ENCODE results near the gene TFAM.
"Not testable (repeated sequence)": the region's sequence is repeated elsewhere in the genome, so short reads cannot be mapped to it uniquely, and the experiment has no call there.

TFAM gene

DNA sequence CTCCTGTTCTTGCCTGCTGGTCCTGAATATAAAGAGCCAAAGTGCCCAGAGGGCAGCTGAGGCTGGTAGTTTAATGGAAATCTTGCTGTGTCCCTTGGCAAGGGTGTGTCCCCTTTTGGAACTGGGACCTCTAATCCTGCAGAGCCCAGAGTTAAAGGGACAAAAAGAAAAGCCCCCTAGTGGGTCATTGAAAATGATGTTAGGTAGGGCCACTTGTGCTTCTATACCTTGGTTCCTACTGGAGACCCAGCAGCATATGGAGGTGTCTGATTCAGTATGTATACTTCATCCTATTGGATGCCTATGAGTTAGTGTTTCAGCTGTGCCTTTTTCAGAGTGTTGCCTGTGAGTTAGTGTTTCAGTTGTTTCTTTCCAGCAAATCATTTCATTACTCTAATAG, 30.5 kb downstream of the TFAM start:
- no peaks in the 10 kb centered on the region for H3K27me3 ChIP-seq (ENCODE audit: control insufficient read depth, insufficient read depth, low read length)
- no peak overlapping the region for H3K27ac ChIP-seq (ENCODE audit: low read depth, low read length)
- H3K4me3 ChIP-seq (ENCODE audit: low read length), result no peak overlapping the region
- H3K9ac ChIP-seq (ENCODE audit: low read length), result no peak overlapping the region
- no peaks in the 10 kb centered on the region for H3K36me3 ChIP-seq (ENCODE audit: control insufficient read depth, insufficient read depth, low read length)
- H3K4me1 ChIP-seq (ENCODE audit: control insufficient read depth, insufficient read depth, low read length), result no peaks in the 10 kb centered on the region

DNA sequence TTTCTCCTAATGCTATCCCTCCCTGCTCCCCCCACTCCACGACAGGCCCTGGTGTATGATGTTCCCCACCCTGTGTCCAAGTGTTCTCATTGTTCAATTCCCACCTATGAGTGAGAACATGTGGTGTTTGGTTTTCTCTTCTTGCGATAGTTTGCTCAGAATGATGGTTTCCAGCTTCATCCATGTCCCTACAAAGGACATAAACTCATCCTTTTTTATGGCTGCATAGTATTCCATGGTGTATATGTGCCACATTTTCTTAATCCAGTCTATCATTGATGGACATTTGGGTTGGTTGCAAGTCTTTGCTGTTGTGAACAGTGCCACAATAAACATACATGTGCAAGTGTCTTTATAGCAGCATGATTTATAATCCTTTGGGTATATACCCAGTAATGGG, 32.7 kb downstream of the TFAM start:
- H3K27me3 ChIP-seq (ENCODE audit: control insufficient read depth, insufficient read depth, low read length); H3K4me3 ChIP-seq (ENCODE audit: low read length); H3K36me3 ChIP-seq (ENCODE audit: control insufficient read depth, insufficient read depth, low read length); H3K9ac ChIP-seq (ENCODE audit: low read length); H3K27ac ChIP-seq (ENCODE audit: low read depth, low read length); H3K4me1 ChIP-seq (ENCODE audit: control insufficient read depth, insufficient read depth, low read length): not testable (repeated sequence)

DNA sequence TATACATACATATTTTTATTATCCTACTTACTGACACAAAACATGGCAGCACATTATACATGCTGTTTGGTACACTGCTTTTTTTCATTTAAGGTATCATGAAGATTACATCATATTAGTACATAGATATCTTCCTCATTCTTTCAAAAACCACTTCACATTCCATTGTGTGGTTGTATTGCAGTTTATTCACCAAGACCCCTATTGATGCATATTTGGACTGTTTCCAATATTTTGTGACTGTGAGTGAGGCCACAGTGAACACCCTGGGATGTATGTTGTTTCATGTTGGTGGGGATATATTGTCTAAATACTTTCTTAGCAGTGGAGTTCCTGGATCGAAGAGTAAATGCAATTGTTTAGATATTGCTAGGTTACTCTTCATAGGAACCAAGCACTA, 39.0 kb downstream of the TFAM start:
- no peaks in the 10 kb centered on the region for H3K36me3 ChIP-seq (ENCODE audit: control insufficient read depth, insufficient read depth, low read length)

DNA sequence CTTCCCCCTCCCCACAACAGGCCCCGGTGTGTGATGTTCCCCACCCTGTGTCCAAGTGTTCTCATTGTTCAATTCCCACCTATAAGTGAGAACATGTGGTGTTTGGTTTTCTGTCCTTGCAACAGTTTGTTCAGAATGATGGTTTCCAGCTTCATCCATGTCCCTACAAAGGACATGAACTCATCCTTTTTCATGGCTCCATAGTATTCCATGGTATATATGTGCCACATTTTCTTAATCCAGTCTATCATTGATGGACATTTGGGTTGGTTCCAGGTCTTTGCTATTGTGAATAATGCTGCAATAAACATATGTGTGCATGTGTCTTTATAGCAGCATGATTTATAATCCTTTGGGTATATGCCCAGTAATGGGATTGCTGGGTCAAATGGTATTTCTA, 43.2 kb downstream of the TFAM start:
- not testable (repeated sequence) for H3K36me3 ChIP-seq (ENCODE audit: control insufficient read depth, insufficient read depth, low read length); H3K9ac ChIP-seq (ENCODE audit: low read length); H3K4me1 ChIP-seq (ENCODE audit: control insufficient read depth, insufficient read depth, low read length); H3K4me3 ChIP-seq (ENCODE audit: low read length); H3K27ac ChIP-seq (ENCODE audit: low read depth, low read length); H3K27me3 ChIP-seq (ENCODE audit: control insufficient read depth, insufficient read depth, low read length)

More for the DNA sequence above, 39.0 kb downstream of the TFAM start:
- Histone ChIP-seq H3K27me3 (ENCODE audit: control insufficient read depth, insufficient read depth, low read length) (no peaks in the 10 kb centered on the region), H3K9ac (ENCODE audit: low read length) (no peak overlapping the region), H3K27ac (ENCODE audit: low read depth, low read length) (no peak overlapping the region), H3K4me3 (ENCODE audit: low read length) (no peak overlapping the region), H3K4me1 (ENCODE audit: control insufficient read depth, insufficient read depth, low read length) (no peaks in the 10 kb centered on the region)

DNA sequence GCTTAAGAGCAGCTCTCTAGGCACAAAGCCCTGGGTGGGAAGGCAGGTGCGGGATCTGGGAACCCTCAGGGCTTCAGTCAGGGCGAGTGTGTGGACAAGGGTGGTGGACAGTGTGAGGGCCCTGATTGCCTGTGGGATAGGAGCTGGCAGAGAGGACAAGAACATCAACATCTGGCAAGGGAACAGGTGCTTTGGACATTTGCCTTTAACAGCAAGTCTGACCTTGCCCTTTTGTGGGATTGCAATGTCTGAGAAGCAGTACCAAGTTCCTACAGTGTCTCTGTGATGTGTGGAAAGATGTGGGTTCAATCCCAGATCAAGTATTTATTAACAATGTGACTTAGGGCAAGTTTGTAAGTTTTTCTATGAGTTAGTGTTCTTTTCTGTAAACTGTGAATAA, 46.7 kb downstream of the TFAM start:
- Histone ChIP-seq H3K27ac (ENCODE audit: low read depth, low read length) (no peak overlapping the region), H3K4me1 (ENCODE audit: control insufficient read depth, insufficient read depth, low read length) (no peaks in the 10 kb centered on the region), H3K36me3 (ENCODE audit: control insufficient read depth, insufficient read depth, low read length) (no peaks in the 10 kb centered on the region), H3K27me3 (ENCODE audit: control insufficient read depth, insufficient read depth, low read length) (no peaks in the 10 kb centered on the region), H3K4me3 (ENCODE audit: low read length) (no peak overlapping the region), H3K9ac (ENCODE audit: low read length) (no peak overlapping the region)

DNA sequence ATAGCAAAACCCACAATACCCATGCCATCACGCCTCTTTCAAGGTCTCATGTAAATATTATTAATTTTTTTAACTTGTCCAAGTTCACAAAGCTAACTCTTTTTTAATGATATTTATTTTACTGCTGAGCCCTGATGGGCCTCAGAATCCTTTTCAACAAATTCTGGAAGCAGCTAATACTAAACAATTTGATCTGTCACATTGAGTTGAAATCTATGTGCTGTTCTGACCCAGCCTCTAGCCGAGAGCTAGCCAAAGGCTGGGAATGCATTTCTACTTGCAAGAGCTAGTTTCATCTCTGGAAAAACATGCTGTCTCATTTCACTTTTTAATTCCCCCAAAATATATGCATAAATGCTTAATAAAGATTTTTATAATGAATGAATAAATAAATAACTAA, 47.9 kb downstream of the TFAM start:
- H3K4me3 ChIP-seq (ENCODE audit: low read length), result no peak overlapping the region
- H3K36me3 ChIP-seq (ENCODE audit: control insufficient read depth, insufficient read depth, low read length), result no peaks in the 10 kb centered on the region
- no peak overlapping the region for H3K27ac ChIP-seq (ENCODE audit: low read depth, low read length)
- H3K27me3 ChIP-seq (ENCODE audit: control insufficient read depth, insufficient read depth, low read length), result no peaks in the 10 kb centered on the region
- no peaks in the 10 kb centered on the region for H3K4me1 ChIP-seq (ENCODE audit: control insufficient read depth, insufficient read depth, low read length)
- H3K9ac ChIP-seq (ENCODE audit: low read length), result no peak overlapping the region

DNA sequence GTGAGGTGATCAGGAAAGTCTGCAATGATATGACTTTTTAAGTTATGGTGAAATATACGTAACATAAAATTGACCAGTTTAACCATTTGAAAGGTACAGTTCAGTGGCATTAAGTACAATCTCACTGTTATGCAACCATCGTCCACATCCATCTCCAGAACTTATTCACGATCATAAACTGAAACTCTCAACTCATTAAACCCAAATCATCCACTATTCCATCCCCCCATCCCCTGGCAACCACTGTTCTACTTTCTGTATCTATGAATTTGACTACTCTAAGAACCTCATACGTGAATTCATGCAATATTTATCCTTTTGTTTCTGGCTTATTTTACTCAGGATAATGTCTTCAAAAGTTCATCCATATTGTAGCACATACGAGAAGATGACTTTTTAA, 48.4 kb downstream of the TFAM start:
- no peak overlapping the region for H3K4me3 ChIP-seq (ENCODE audit: low read length)
- no peak overlapping the region for H3K27ac ChIP-seq (ENCODE audit: low read depth, low read length)
- H3K36me3 ChIP-seq (ENCODE audit: control insufficient read depth, insufficient read depth, low read length), result no peaks in the 10 kb centered on the region
- H3K4me1 ChIP-seq (ENCODE audit: control insufficient read depth, insufficient read depth, low read length), result no peaks in the 10 kb centered on the region
- H3K9ac ChIP-seq (ENCODE audit: low read length), result no peak overlapping the region
- H3K27me3 ChIP-seq (ENCODE audit: control insufficient read depth, insufficient read depth, low read length), result no peaks in the 10 kb centered on the region

DNA sequence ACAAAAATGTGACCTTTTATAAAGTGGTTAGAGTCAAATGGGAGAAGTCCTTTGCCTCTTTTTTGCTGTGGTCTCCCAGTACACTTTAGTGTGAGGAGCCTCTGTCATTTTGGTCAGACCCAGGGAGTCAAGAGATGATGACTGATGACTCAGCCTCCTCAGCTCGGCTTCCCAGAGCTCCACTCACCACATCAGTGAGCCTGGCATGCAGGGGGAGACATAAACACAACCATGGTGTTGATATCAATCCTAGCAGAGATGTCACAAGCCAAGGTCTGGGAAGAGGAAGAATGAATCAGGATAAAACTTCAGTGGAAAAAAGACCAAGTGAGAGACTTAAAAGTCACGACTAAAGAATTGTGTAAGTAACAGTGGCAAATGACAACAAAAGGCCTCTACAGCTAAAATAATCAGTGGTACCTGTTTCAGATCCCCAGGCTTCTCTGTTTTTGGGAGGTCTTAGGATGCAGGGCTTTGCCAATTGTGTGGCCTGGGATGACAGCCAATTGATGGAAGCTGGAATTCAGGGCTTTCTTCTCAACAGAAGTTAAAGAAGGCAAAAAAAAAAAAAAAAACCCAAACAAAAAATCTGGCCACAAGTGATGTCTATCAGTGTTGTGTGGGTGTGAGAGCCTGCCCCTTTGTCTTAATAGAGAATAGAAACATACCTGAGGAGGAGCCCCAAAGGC, 50.2 kb downstream of the TFAM start:
- Histone ChIP-seq H3K4me1 (ENCODE audit: control insufficient read depth, insufficient read depth, low read length) (no peaks in the 10 kb centered on the region), H3K27ac (ENCODE audit: low read depth, low read length) (no peak overlapping the region), H3K36me3 (ENCODE audit: control insufficient read depth, insufficient read depth, low read length) (no peaks in the 10 kb centered on the region), H3K27me3 (ENCODE audit: control insufficient read depth, insufficient read depth, low read length) (no peaks in the 10 kb centered on the region), H3K4me3 (ENCODE audit: low read length) (no peak overlapping the region), H3K9ac (ENCODE audit: low read length) (no peak overlapping the region)

DNA sequence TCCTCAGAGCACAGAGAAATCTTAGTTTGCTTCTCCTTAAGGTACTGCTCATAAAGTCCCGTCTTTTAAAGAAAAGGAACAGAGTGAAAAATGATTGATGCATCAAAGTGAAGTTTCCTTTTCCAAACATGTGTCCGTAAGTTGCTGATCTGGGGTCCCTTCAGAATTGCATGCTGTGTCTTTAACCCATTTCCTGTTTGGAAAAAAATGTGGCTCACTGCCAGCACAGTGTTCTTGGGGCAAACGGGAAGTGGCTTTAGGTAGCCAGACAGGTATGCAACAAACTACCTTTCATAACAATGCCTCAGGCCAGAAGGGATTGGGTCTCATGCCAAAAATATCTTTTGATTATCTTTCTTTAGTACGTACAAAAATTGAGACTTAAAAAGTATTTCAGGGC, 50.9 kb downstream of the TFAM start:
- no peaks in the 10 kb centered on the region for H3K4me1 ChIP-seq (ENCODE audit: control insufficient read depth, insufficient read depth, low read length)
- H3K27ac ChIP-seq (ENCODE audit: low read depth, low read length), result no peak overlapping the region
- no peaks in the 10 kb centered on the region for H3K27me3 ChIP-seq (ENCODE audit: control insufficient read depth, insufficient read depth, low read length)
- no peak overlapping the region for H3K9ac ChIP-seq (ENCODE audit: low read length)
- H3K4me3 ChIP-seq (ENCODE audit: low read length), result no peak overlapping the region
- H3K36me3 ChIP-seq (ENCODE audit: control insufficient read depth, insufficient read depth, low read length), result no peaks in the 10 kb centered on the region

DNA sequence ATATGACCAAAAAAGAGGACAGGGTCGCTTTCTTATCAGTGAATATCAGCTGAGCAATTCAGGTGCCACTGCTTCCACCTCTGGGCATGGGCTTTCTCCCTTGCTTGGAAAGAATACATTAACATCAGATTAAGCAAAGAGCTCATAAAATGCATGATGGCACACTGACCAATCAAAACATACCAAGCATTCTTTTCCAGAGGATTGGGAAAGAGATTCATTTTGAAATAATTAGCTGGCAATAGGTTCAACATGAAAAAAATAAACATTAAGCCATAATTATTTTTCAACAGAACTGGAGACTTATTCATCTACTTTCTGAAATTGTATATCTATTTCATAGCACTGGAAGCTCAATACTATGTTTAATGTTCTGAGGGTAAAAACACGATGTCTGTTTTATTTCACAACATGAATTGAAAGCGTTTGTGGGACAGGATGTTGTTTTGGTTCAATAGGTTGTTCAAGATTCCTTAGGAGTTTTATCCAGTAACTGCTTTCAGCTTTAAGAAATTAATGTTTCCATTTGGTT, 53.2 kb downstream of the TFAM start:
- no peaks in the 10 kb centered on the region for H3K4me1 ChIP-seq (ENCODE audit: control insufficient read depth, insufficient read depth, low read length)
- H3K4me3 ChIP-seq (ENCODE audit: low read length), result no peak overlapping the region
- no peaks in the 10 kb centered on the region for H3K36me3 ChIP-seq (ENCODE audit: control insufficient read depth, insufficient read depth, low read length)
- no peak overlapping the region for H3K27ac ChIP-seq (ENCODE audit: low read depth, low read length)
- H3K9ac ChIP-seq (ENCODE audit: low read length), result no peak overlapping the region
- H3K27me3 ChIP-seq (ENCODE audit: control insufficient read depth, insufficient read depth, low read length), result no peaks in the 10 kb centered on the region

DNA sequence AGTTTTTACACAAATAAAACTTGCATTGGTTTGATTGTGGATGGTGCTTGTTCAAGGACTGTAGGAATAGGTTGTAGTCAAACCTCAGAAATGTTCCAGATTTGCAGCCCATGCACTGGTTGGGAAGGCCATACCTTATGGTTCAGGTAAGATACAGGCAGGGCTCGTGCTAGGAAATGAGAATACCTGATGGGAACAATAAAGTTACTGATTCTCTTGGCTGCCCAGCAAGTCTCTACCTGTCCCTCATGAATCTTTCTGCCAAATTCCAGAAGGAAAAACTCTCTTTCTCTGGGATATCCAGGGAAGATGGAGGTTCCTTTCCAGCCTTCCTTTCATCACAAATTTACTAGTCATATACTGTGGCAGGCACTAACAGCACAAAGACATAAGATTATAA, 53.8 kb downstream of the TFAM start:
- H3K36me3 ChIP-seq (ENCODE audit: control insufficient read depth, insufficient read depth, low read length), result no peaks in the 10 kb centered on the region
- no peaks in the 10 kb centered on the region for H3K4me1 ChIP-seq (ENCODE audit: control insufficient read depth, insufficient read depth, low read length)
- H3K9ac ChIP-seq (ENCODE audit: low read length), result no peak overlapping the region
- H3K27ac ChIP-seq (ENCODE audit: low read depth, low read length), result no peak overlapping the region
- H3K4me3 ChIP-seq (ENCODE audit: low read length), result no peak overlapping the region
- H3K27me3 ChIP-seq (ENCODE audit: control insufficient read depth, insufficient read depth, low read length), result no peaks in the 10 kb centered on the region

DNA sequence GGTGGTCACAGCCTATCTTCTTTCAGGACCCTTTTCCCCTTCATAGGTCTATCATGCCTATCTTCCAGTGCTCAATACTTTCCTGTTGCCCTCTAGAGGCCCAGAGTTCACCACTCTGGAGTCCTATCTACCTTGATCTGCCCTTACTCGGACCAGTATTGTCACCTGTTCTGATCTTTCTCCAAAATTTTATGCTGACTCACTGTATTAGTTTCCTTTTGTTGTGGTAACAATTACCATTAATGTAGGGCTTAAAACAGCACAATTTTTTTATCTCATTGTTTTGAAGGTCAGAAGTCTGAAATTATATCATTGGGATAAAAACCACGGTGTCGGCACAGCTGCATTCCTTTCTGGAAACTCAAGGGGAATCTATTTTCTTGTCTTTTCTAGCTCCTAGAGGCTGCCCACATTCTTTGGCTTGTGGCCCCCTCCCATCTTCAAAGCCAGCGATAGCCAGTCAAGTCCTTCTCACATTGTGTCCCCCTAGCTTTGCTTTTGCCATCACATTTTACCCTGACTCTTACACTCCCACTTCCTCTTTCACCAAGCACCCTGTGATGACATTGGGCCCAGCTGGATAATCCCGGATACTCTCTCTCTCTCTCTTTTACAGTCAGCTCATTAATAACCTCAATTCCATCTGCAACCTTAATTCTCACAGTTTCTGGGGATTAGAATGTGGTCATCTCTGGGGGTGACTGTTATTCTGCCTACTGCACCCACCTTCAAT, 54.6 kb downstream of the TFAM start:
- no peak overlapping the region for H3K27ac ChIP-seq (ENCODE audit: low read depth, low read length)
- no peaks in the 10 kb centered on the region for H3K27me3 ChIP-seq (ENCODE audit: control insufficient read depth, insufficient read depth, low read length)
- no peak overlapping the region for H3K4me3 ChIP-seq (ENCODE audit: low read length)
- H3K4me1 ChIP-seq (ENCODE audit: control insufficient read depth, insufficient read depth, low read length), result no peaks in the 10 kb centered on the region
- no peak overlapping the region for H3K9ac ChIP-seq (ENCODE audit: low read length)
- H3K36me3 ChIP-seq (ENCODE audit: control insufficient read depth, insufficient read depth, low read length), result no peaks in the 10 kb centered on the region

DNA sequence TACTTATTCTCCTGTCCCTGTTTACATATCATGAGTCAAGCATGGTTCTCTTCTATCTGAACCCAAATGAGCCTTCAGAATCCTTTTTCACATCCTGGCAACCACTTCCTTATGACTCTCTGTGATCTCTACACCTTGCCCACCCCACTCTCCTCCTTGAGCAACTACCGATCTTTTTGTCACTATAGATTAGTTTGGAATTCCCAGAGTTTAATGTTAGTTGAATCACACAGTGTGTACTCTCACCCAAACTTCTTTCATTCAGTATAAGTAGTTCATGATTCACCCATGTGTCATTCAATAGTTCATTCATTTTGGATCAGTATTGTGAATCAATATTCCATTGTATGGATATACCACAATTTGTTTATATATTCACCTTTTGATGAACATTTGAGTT, 55.3 kb downstream of the TFAM start:
- H3K4me1 ChIP-seq (ENCODE audit: control insufficient read depth, insufficient read depth, low read length), result no peaks in the 10 kb centered on the region
- H3K27me3 ChIP-seq (ENCODE audit: control insufficient read depth, insufficient read depth, low read length), result no peaks in the 10 kb centered on the region
- H3K36me3 ChIP-seq (ENCODE audit: control insufficient read depth, insufficient read depth, low read length), result no peaks in the 10 kb centered on the region
- no peak overlapping the region for H3K4me3 ChIP-seq (ENCODE audit: low read length)
- H3K9ac ChIP-seq (ENCODE audit: low read length), result no peak overlapping the region
- H3K27ac ChIP-seq (ENCODE audit: low read depth, low read length), result no peak overlapping the region
